ENCODE measurements around the gene PTPRZ1. TPM values are rescaled to one million over a fixed set of nuclear protein-coding genes. Genes with fewer than 3 reads are reported as not detected.

The PTPRZ1 gene
- total RNA-seq, 1 experiment from 2014 or later, result 105 TPM

- TF ChIP-seq ZNF532 (CRISPR knock-in tag; IDR thresholded peaks at IDR 0.05; ENCODE audit: borderline replicate concordance) (peak; percentile 45; the same call in 1 of the 2 replicates), ZMAT4 (CRISPR knock-in tag; IDR thresholded peaks at IDR 0.05) (no peak)
Measured at GRCh38 chr7:122068999-122069398, 196.0 kb downstream of the PTPRZ1 start (continued).

GRCh38 chr7:122070062-122070461 lies 197.1 kb downstream of the PTPRZ1 start:
- Mint-ChIP-seq H3K27ac (no peak overlapping the region), H3K27me3 (ENCODE audit: low read depth) (no peaks in the 10 kb centered on the region), H3K36me3 (peaks cover 8% of the 10 kb centered on the region), H3K9me3 (no peaks in the 10 kb centered on the region), H3K4me3 (no peak overlapping the region), H3K4me1 (no peaks in the 10 kb centered on the region)
- ATAC-seq (no peak), DNase-seq (ENCODE audit: low spot score) (no peak)
- TF ChIP-seq ATF3 (CRISPR knock-in tag; conservative IDR thresholded peaks at IDR 0.05), result no peak
- TF ChIP-seq ZNF532 (CRISPR knock-in tag; IDR thresholded peaks at IDR 0.05; ENCODE audit: borderline replicate concordance), result peak; percentile 36; the same call in 1 of the 2 replicates
- ChIA-PET POLR2A (no interaction called here), CTCF (no interaction called here)

GRCh38 chr7:122070834-122071233 lies 197.9 kb downstream of the PTPRZ1 start:
- POLR2A ChIA-PET, result no interaction called here
- CTCF ChIA-PET, result no interaction called here
- peak; percentile 7; the same call in 1 of the 2 replicates for ATAC-seq
- H3K27ac Mint-ChIP-seq, result no peak overlapping the region
- no peaks in the 10 kb centered on the region for H3K27me3 Mint-ChIP-seq (ENCODE audit: low read depth)
- H3K36me3 Mint-ChIP-seq, result peaks cover 15% of the 10 kb centered on the region
- no peak for DNase-seq (ENCODE audit: low spot score)
- no peak overlapping the region for H3K4me3 Mint-ChIP-seq
- H3K4me1 Mint-ChIP-seq, result no peaks in the 10 kb centered on the region; the same call in 1 of the 2 replicates
- TF ChIP-seq ERG (CRISPR knock-in tag; IDR thresholded peaks at IDR 0.05) (0 out of 2 replicates have a peak, but pooled peaks have one; percentile 63), AFF4 (CRISPR knock-in tag; IDR thresholded peaks at IDR 0.05; ENCODE audit: borderline replicate concordance) (no peak), JUN (CRISPR knock-in tag; IDR thresholded peaks at IDR 0.05) (no peak), MLX (CRISPR knock-in tag; IDR thresholded peaks at IDR 0.05) (no peak), NR1H2 (CRISPR knock-in tag; IDR thresholded peaks at IDR 0.05) (no peak), ATF6 (CRISPR knock-in tag; IDR thresholded peaks at IDR 0.05) (no peak), ZNF425 (CRISPR knock-in tag; conservative IDR thresholded peaks at IDR 0.05) (0 out of 2 replicates have a peak, but pooled peaks have one; percentile 27)
- H3K9me3 Mint-ChIP-seq, result 0 out of 2 replicates have a peak, but pooled peaks cover under 1% of the 10 kb centered on the region

Measured in WTC11 (cell line).